Sciatic nerve (tissue), 2 donors: ENCODE measurements around the gene CCDC86. TPM values are rescaled to one million over a fixed set of nuclear protein-coding genes. Genes with fewer than 3 reads are reported as not detected.

Experiments
- ATAC-seq: fragments of 200-7000 bp; cut with Tn5 transposase; one replicate; pipeline ENCODE4 v1.9.1; 2020; ENCODE audit warnings: mild to moderate bottlenecking, moderate library complexity
- DNase-seq: peaks from one replicate; pipeline ENCODE4 v3.0.0-alpha.2; 2020; ENCODE audit warnings: low spot score
- intact Hi-C: fragments of 100-400 bp; cut with DNase I; formaldehyde crosslinking; loops from one replicate; pipeline ENCODE4 v1.14.2; 2022
- total RNA-seq: library from RNA; stranded (reverse); fragmentation: NEBNext Ultra II Directional; extraction: Animal tissue kit (Norgen Biotek cat#: 25700); gene quantifications from one replicate; pipeline ENCODE4 v1.2.1, GENCODE V29; 2021
- donor health status: DM: no; HTN: no; CAD: no.
- donor health status: DM: no; HTN: no; CAD: no.

The CCDC86 gene
- total RNA-seq, 1 donor from 2014 or later: 16.5 TPM

GRCh38 chr11:60863550-60864521 lies 21.9 kb downstream of the CCDC86 start:
- peak; percentile 21 for DNase-seq
- intact Hi-C loops: no loop called here
- no peak for ATAC-seq

- intact Hi-C loops: no loop called here
- peak; percentile 18 for DNase-seq
- ATAC-seq: no peak
Observed at GRCh38 chr11:60864856-60865513, 23.1 kb downstream of the CCDC86 start.

GRCh38 chr11:60866911-60867870 lies 25.3 kb downstream of the CCDC86 start, which contains the start of gene ZP1:
ZP1 (plus strand) TSS chr11:60867542; CDS start chr11:60867562, 20 bp downstream.
- intact Hi-C loops: no loop called here

GRCh38 chr11:60867871-60868681 lies 26.2 kb downstream of the CCDC86 start:
- intact Hi-C loops: no loop called here
- peak; percentile 26 for DNase-seq
- ATAC-seq: no peak

More at GRCh38 chr11:60866911-60867870, 25.3 kb downstream of the CCDC86 start, which contains the start of gene ZP1:
- DNase-seq (peak; percentile 59), ATAC-seq (peak; percentile 75)

- DNase-seq (peak; percentile 39), ATAC-seq (no peak)
- intact Hi-C loops: no loop called here
Observed at GRCh38 chr11:60868682-60869450, 27.0 kb downstream of the CCDC86 start.

GRCh38 chr11:60869451-60869825 lies 27.5 kb downstream of the CCDC86 start:
- ATAC-seq: no peak
- intact Hi-C loops: no loop called here

GRCh38 chr11:60870276-60870675 lies 28.4 kb downstream of the CCDC86 start:
- peak; percentile 25 for DNase-seq
- intact Hi-C loops: no loop called here

More at GRCh38 chr11:60869451-60869825, 27.5 kb downstream of the CCDC86 start:
- peak; percentile 45 for DNase-seq

GRCh38 chr11:60870733-60871377 lies 28.9 kb downstream of the CCDC86 start:
- ATAC-seq (no peak), DNase-seq (peak; percentile 25)
- intact Hi-C loops: no loop called here

More at GRCh38 chr11:60870276-60870675, 28.4 kb downstream of the CCDC86 start:
- no peak for ATAC-seq

GRCh38 chr11:60871378-60872061 lies 29.6 kb downstream of the CCDC86 start:
- peak; percentile 45 for DNase-seq
- intact Hi-C loops: no loop called here
- ATAC-seq: peak; percentile 29

GRCh38 chr11:60872124-60872960 lies 30.4 kb downstream of the CCDC86 start:
- no peak for DNase-seq
- peak; percentile 89 for ATAC-seq
- intact Hi-C loops: no loop called here

GRCh38 chr11:60872961-60873524 lies 31.1 kb downstream of the CCDC86 start:
- ATAC-seq (no peak), DNase-seq (no peak)
- intact Hi-C loops: no loop called here

GRCh38 chr11:60873533-60873932 lies 31.6 kb downstream of the CCDC86 start:
- intact Hi-C loops: no loop called here
- ATAC-seq (no peak), DNase-seq (no peak)

GRCh38 chr11:60874421-60875365 lies 32.8 kb downstream of the CCDC86 start:
- intact Hi-C loops: no loop called here
- ATAC-seq (no peak), DNase-seq (peak; percentile 60)
